Measurements from ENCODE around the gene PACRG. TPM values are rescaled to one million over a fixed set of nuclear protein-coding genes. Genes with fewer than 3 reads are reported as not detected.

PACRG gene
- total and polyA plus RNA-seq, 9 donors: 2.5 to 33.1 (median 3.8) TPM

DNA sequence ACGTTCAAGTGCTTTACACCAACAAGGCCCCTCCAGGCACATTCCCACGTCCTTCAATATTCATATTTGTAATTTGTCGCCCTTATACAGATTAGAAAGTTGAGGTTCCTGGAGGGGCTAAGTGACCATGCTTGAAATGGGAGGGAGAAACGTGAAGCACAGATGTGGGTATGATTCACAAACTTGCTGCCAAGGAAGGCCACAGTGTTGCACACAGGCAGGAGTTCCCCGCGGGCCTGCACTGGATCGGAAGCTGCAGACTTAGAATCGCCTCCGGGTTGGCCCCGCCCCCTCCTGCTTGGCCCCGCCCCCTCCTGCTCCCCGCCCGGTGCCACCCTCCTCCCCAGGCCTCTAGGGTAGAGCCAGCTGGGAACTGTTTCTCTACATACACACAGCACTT lies 628.5 kb downstream of the PACRG start:
- DNase-seq: no peak
- H3K36me3 ChIP-seq: no peaks in the 10 kb centered on the region
- intact Hi-C loops (cut with DNase I): no loop called here
- H3K4me1 ChIP-seq (ENCODE audit: insufficient read depth): no peaks in the 10 kb centered on the region
- H3K9me3 ChIP-seq: no peaks in the 10 kb centered on the region
- H3K27me3 ChIP-seq: no peaks in the 10 kb centered on the region
- no peak for TF ChIP-seq EP300 (IDR thresholded peaks at IDR 0.05)
- TF ChIP-seq POLR2A (IDR thresholded peaks at IDR 0.05): no peak
- TF ChIP-seq, protein P1, sequence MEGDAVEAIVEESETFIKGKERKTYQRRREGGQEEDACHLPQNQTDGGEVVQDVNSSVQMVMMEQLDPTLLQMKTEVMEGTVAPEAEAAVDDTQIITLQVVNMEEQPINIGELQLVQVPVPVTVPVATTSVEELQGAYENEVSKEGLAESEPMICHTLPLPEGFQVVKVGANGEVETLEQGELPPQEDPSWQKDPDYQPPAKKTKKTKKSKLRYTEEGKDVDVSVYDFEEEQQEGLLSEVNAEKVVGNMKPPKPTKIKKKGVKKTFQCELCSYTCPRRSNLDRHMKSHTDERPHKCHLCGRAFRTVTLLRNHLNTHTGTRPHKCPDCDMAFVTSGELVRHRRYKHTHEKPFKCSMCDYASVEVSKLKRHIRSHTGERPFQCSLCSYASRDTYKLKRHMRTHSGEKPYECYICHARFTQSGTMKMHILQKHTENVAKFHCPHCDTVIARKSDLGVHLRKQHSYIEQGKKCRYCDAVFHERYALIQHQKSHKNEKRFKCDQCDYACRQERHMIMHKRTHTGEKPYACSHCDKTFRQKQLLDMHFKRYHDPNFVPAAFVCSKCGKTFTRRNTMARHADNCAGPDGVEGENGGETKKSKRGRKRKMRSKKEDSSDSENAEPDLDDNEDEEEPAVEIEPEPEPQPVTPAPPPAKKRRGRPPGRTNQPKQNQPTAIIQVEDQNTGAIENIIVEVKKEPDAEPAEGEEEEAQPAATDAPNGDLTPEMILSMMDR (IDR thresholded peaks at IDR 0.05): no peak
- whole genome bisulfite sequencing, 3 donors: 45 to 56% (median 50%) methylated on average over 12 to 13 of the region's 13 CpGs
- H3K27ac ChIP-seq: no peak overlapping the region
- no peak overlapping the region for H3K4me3 ChIP-seq

GRCh38 chr6:163356743-163357142 lies 629.0 kb downstream of the PACRG start:
- TF ChIP-seq, protein P1 (IDR thresholded peaks at IDR 0.05): no peak
- no peak for TF ChIP-seq EP300 (IDR thresholded peaks at IDR 0.05)
- TF ChIP-seq POLR2A (IDR thresholded peaks at IDR 0.05): no peak
- no peaks in the 10 kb centered on the region for H3K36me3 ChIP-seq
- WGBS, 3 donors: 94 to 97% (median 95%) methylated on average over 6 of the region's 6 CpGs
- H3K27me3 ChIP-seq: no peaks in the 10 kb centered on the region
- no peaks in the 10 kb centered on the region for H3K4me1 ChIP-seq (ENCODE audit: insufficient read depth)
- intact Hi-C loops (cut with DNase I): no loop called here
- H3K27ac ChIP-seq: no peak overlapping the region
- no peaks in the 10 kb centered on the region for H3K9me3 ChIP-seq
- H3K4me3 ChIP-seq: no peak overlapping the region
- DNase-seq: no peak

GRCh38 chr6:163364641-163365040 lies 636.9 kb downstream of the PACRG start:
- WGBS, 3 donors: 93 to 98% (median 93%) methylated on average over 13 of the region's 13 CpGs
- intact Hi-C loops (cut with DNase I): no loop called here
- no peaks in the 10 kb centered on the region for H3K4me1 ChIP-seq (ENCODE audit: insufficient read depth)
- no peak overlapping the region for H3K27ac ChIP-seq
- H3K27me3 ChIP-seq: no peaks in the 10 kb centered on the region
- TF ChIP-seq POLR2A (IDR thresholded peaks at IDR 0.05) (no peak), EP300 (IDR thresholded peaks at IDR 0.05) (no peak)
- TF ChIP-seq, protein P1 (IDR thresholded peaks at IDR 0.05): no peak
- DNase-seq: no peak
- H3K4me3 ChIP-seq: no peak overlapping the region
- no peaks in the 10 kb centered on the region for H3K9me3 ChIP-seq
- H3K36me3 ChIP-seq: no peaks in the 10 kb centered on the region

Small RNAs within 50 kb of the gene (small RNA-seq; reads per million reads assigned to genes)
- gene AL031121.1: not detected
- gene AL590286.1: not detected

Other genes with a start within 250 kb of the PACRG start
- 10 to 100 TPM in 4 of 7 donors, 1 to 10 TPM in 3; 7.0 to 15.0 (median 10.1) TPM for gene PRKN, start 208 bp upstream of the PACRG start, total RNA-seq
- 1 to 10 TPM; 3.0 to 6.3 TPM for gene PRKN, start 208 bp upstream of the PACRG start, polyA plus RNA-seq

Measured in ovary (tissue), 9 donors.